ENCODE results near the gene SLC33A1.
"Not testable (repeated sequence)": the region's sequence is repeated elsewhere in the genome, so short reads cannot be mapped to it uniquely, and the experiment has no call there.

SLC33A1 gene

GRCh38 chr3:155889212-155889611 is 35.0 kb upstream of the SLC33A1 start:
- H3K4me3 ChIP-seq (ENCODE audit: low read depth, low read length) = no peak overlapping the region
- TF ChIP-seq CTCF (IDR thresholded peaks at IDR 0.05; ENCODE audit: low read depth, low read length, missing control alignments) = no peak
- in situ Hi-C loops (cut with HindIII; ENCODE audit: low pct_ligation_motif_present, low sequenced_read_pairs) = no loop called here
- no peaks in the 10 kb centered on the region for H3K36me3 ChIP-seq (replicated peaks)
- no peak for DNase-seq
- H3K27ac ChIP-seq = no peak overlapping the region
- no peaks in the 10 kb centered on the region for H3K27me3 ChIP-seq (replicated peaks)

GRCh38 chr3:155886915-155887314 is 32.7 kb upstream of the SLC33A1 start:
- TF ChIP-seq CTCF (IDR thresholded peaks at IDR 0.05; ENCODE audit: low read depth, low read length, missing control alignments) = no peak
- Histone ChIP-seq H3K4me3 (ENCODE audit: low read depth, low read length) (no peak overlapping the region), H3K27me3 (replicated peaks) (no peaks in the 10 kb centered on the region), H3K36me3 (replicated peaks) (no peaks in the 10 kb centered on the region), H3K27ac (no peak overlapping the region)
- no peak for DNase-seq
- in situ Hi-C loops (cut with HindIII; ENCODE audit: low pct_ligation_motif_present, low sequenced_read_pairs) = no loop called here

- DNase-seq; H3K4me3 ChIP-seq (ENCODE audit: low read depth, low read length); H3K27ac ChIP-seq; H3K36me3 ChIP-seq (replicated peaks); in situ Hi-C loops (cut with HindIII; ENCODE audit: low pct_ligation_motif_present, low sequenced_read_pairs); H3K27me3 ChIP-seq (replicated peaks): not testable (repeated sequence)
These were observed 32.1 kb upstream of the SLC33A1 start for GRCh38 chr3:155886348-155886747.

GRCh38 chr3:155885292-155885691 is 31.1 kb upstream of the SLC33A1 start:
- H3K27me3 ChIP-seq (replicated peaks) = no peaks in the 10 kb centered on the region
- in situ Hi-C loops (cut with HindIII; ENCODE audit: low pct_ligation_motif_present, low sequenced_read_pairs) = no loop called here
- no peak for DNase-seq
- no peak overlapping the region for H3K27ac ChIP-seq
- no peak for TF ChIP-seq CTCF (IDR thresholded peaks at IDR 0.05; ENCODE audit: low read depth, low read length, missing control alignments)
- H3K36me3 ChIP-seq (replicated peaks) = no peaks in the 10 kb centered on the region
- H3K4me3 ChIP-seq (ENCODE audit: low read depth, low read length) = no peak overlapping the region

GRCh38 chr3:155884292-155884691 is 30.1 kb upstream of the SLC33A1 start:
- H3K36me3 ChIP-seq (replicated peaks) = no peaks in the 10 kb centered on the region
- H3K27me3 ChIP-seq (replicated peaks) = no peaks in the 10 kb centered on the region
- no peak for TF ChIP-seq CTCF (IDR thresholded peaks at IDR 0.05; ENCODE audit: low read depth, low read length, missing control alignments)
- H3K27ac ChIP-seq = no peak overlapping the region
- DNase-seq = no peak
- in situ Hi-C loops (cut with HindIII; ENCODE audit: low pct_ligation_motif_present, low sequenced_read_pairs) = no loop called here
- no peak overlapping the region for H3K4me3 ChIP-seq (ENCODE audit: low read depth, low read length)

GRCh38 chr3:155880286-155880685 is 26.1 kb upstream of the SLC33A1 start:
- Histone ChIP-seq H3K27me3 (replicated peaks) (no peaks in the 10 kb centered on the region), H3K27ac (no peak overlapping the region), H3K36me3 (replicated peaks) (no peaks in the 10 kb centered on the region), H3K4me3 (ENCODE audit: low read depth, low read length) (no peak overlapping the region)
- in situ Hi-C loops (cut with HindIII; ENCODE audit: low pct_ligation_motif_present, low sequenced_read_pairs) = no loop called here
- TF ChIP-seq CTCF (IDR thresholded peaks at IDR 0.05; ENCODE audit: low read depth, low read length, missing control alignments) = no peak
- DNase-seq = no peak
